Mucosa of descending colon (tissue), 3 donors: Measurements from ENCODE around the gene IQGAP2. TPM values are rescaled to one million over a fixed set of nuclear protein-coding genes. Genes with fewer than 3 reads are reported as not detected.
A peak's percentile ranks its signal among the peaks of the same experiment; 100 is the strongest.
"Not testable (repeated sequence)": the region's sequence is repeated elsewhere in the genome, so short reads cannot be mapped to it uniquely, and the experiment has no call there.

Experiments
- ATAC-seq: fragments of 200-7000 bp; cut with Tn5 transposase; one replicate; pipeline ENCODE4 v1.9.1; 2020; ENCODE audit warnings: mild to moderate bottlenecking, moderate library complexity
- DNase-seq, 3 donors: peaks; one replicate each; pipeline ENCODE4 v3.0.0-alpha.2; 2020
- H3K36me3 ChIP-seq: fragments of 200-600 bp; one replicate; pipeline ENCODE4 v1.8.0; 2021; ENCODE audit warnings: low read depth, mild to moderate bottlenecking
- H3K4me1 ChIP-seq: fragments of 200-600 bp; one replicate; pipeline ENCODE4 v1.8.0; 2021; ENCODE audit warnings: low read depth, mild to moderate bottlenecking
- H3K4me3 ChIP-seq: fragments of 200-600 bp; one replicate; pipeline ENCODE4 v1.8.0; 2021; ENCODE audit warnings: mild to moderate bottlenecking
- H3K9me3 ChIP-seq: fragments of 200-600 bp; one replicate; pipeline ENCODE4 v1.8.0; 2021; ENCODE audit warnings: mild to moderate bottlenecking
- intact Hi-C, 2 donors: fragments of 100-400 bp; cut with DNase I in 1 of 2; cut with micrococcal nuclease in 1 of 2; formaldehyde crosslinking; loops; one replicate each; pipeline versions ENCODE4 v1.11.0 to v1.11.1; 2022; cut with DNase I, micrococcal nuclease
- total RNA-seq, 3 donors: library from RNA; stranded (reverse); fragmentation: NEBNext Ultra II Directional in 2 of 3; extraction: Animal tissue kit (Norgen Biotek cat#: 25700) in 2 of 3; gene quantifications; one replicate each; pipeline versions ENCODE4 v1.2.1 to v1.2.4, GENCODE V29; 2021 to 2023
- TF ChIP-seq, protein P1 (sequence below): fragments of 200-600 bp; IDR thresholded peaks from one replicate; pipeline ENCODE4 v1.8.0; 2022; ENCODE audit warnings: antibody characterized with exemption, mild to moderate bottlenecking
- donor health status: DM: no; HTN: no; CAD: no; lungs with moderate emphysema.
- donor health status: DM: no; HTN: no; CAD: no.
- donor health status: DM: no; HTN: yes; CAD: no.

The IQGAP2 gene
- total RNA-seq, 3 donors from 2014 or later = 59.7 to 159 (median 84.8) TPM

GRCh38 chr5:76545184-76545583, 142.1 kb downstream of the IQGAP2 start:
- intact Hi-C loops = loop anchor here in 1 of 2 donors (10.0 kb wide), 1 partner anchor 140 kb away; the partner anchor contains the start of gene IQGAP2
- no peak for DNase-seq
- TF ChIP-seq, protein P1, sequence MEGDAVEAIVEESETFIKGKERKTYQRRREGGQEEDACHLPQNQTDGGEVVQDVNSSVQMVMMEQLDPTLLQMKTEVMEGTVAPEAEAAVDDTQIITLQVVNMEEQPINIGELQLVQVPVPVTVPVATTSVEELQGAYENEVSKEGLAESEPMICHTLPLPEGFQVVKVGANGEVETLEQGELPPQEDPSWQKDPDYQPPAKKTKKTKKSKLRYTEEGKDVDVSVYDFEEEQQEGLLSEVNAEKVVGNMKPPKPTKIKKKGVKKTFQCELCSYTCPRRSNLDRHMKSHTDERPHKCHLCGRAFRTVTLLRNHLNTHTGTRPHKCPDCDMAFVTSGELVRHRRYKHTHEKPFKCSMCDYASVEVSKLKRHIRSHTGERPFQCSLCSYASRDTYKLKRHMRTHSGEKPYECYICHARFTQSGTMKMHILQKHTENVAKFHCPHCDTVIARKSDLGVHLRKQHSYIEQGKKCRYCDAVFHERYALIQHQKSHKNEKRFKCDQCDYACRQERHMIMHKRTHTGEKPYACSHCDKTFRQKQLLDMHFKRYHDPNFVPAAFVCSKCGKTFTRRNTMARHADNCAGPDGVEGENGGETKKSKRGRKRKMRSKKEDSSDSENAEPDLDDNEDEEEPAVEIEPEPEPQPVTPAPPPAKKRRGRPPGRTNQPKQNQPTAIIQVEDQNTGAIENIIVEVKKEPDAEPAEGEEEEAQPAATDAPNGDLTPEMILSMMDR = no peak
- Histone ChIP-seq H3K4me3 (no peak overlapping the region), H3K36me3 (no peaks in the 10 kb centered on the region), H3K4me1 (peaks cover 45% of the 10 kb centered on the region), H3K9me3 (no peaks in the 10 kb centered on the region)
- ATAC-seq = no peak

DNA sequence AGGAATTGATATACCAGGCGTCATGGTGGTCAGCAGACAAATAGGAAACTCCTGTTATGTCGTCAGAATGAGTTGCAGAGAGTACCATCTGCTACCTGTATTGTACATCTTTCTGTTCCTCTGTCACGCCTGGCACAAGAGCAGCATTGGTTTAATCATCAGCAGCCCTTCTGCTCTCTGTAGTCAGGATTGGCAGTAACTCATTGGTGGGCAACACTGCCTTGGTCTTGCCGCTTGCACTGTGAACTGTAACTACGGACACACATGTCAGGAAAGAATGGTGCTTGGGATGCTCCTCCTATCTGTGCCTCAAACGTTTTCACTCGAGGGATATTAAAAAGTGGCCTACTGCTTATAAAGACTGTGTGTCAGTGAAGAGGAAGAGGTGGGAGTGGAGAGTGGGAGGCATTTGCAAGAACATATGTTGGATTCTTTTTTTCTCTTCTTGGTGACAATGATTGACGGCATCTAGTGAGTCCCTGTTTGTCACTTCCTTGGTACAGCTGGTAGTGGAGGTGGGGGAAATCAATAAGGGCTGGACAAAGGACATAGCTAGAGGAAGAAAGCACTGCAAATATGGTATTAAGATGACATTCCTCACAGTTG, 143.5 kb downstream of the IQGAP2 start:
- Histone ChIP-seq H3K4me3 (no peak overlapping the region), H3K9me3 (no peaks in the 10 kb centered on the region), H3K36me3 (no peaks in the 10 kb centered on the region), H3K4me1 (peaks cover 45% of the 10 kb centered on the region)
- TF ChIP-seq, protein P1 = no peak
- intact Hi-C loops = loop anchor here in 1 of 2 donors (10.0 kb wide), 1 partner anchor 142 kb away; the partner anchor contains the start of gene IQGAP2
- ATAC-seq (no peak), DNase-seq (no peak)

- TF ChIP-seq, protein P1 = no peak
- intact Hi-C loops = loop anchor here in 1 of 2 donors (10.0 kb wide), 1 partner anchor 143 kb away; the partner anchor contains the start of gene IQGAP2
- Histone ChIP-seq H3K4me3 (no peak overlapping the region), H3K9me3 (no peaks in the 10 kb centered on the region), H3K4me1 (peaks cover 45% of the 10 kb centered on the region), H3K36me3 (no peaks in the 10 kb centered on the region)
- DNase-seq = peak in 1 of 3 donors; percentile 40
- peak; percentile 60 for ATAC-seq
Measured at GRCh38 chr5:76547242-76547890, 144.3 kb downstream of the IQGAP2 start.

GRCh38 chr5:76547891-76548524, 144.9 kb downstream of the IQGAP2 start:
- Histone ChIP-seq H3K9me3 (no peaks in the 10 kb centered on the region), H3K4me1 (peaks cover 45% of the 10 kb centered on the region), H3K4me3 (no peak overlapping the region), H3K36me3 (no peaks in the 10 kb centered on the region)
- ATAC-seq (no peak), DNase-seq (no peak)
- intact Hi-C loops = loop anchor here in 1 of 2 donors (10.0 kb wide), 1 partner anchor 143 kb away; the partner anchor contains the start of gene IQGAP2
- TF ChIP-seq, protein P1 = no peak

DNA sequence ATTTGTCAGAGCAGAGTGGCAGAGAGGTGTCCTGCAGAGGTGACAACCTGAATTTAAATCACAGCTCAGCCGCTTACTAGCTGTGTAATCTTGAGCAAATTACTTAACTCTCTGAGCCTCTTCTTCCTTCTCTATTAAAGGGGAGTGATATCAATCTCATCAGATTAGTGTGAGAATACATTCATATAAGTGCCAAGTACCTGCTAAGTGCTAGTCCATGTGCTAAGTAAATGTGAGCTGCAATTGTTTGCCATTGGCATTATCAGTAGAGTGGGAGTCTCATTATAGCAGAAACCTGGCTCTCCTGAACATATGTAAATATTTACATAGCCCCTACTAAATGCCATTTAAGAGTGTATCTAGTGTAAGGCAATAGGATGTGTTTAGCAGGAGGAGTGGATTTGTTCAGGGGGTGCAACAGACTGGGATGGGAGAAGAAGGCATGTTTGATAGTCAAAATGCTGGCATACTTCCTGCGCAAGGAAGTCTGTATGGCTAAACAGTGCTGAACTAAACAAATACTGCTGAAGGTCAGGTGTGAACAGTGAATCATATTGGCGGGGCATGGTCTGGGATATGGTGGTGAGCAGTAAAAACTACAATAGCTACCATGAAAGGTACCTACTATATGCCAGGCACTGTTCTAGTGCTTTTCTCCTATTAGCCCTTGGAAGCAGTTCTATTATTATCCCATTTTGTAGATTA, 145.6 kb downstream of the IQGAP2 start:
- Histone ChIP-seq H3K9me3 (no peaks in the 10 kb centered on the region), H3K36me3 (no peaks in the 10 kb centered on the region), H3K4me3 (no peak overlapping the region), H3K4me1 (peaks cover 45% of the 10 kb centered on the region)
- TF ChIP-seq, protein P1 = no peak
- ATAC-seq (peak; percentile 83), DNase-seq (peak in 1 of 3 donors; percentile 57)
- intact Hi-C loops = loop anchor here in 1 of 2 donors (10.0 kb wide), 1 partner anchor 144 kb away; the partner anchor contains the start of gene IQGAP2

- H3K4me1 ChIP-seq = peaks cover 32% of the 10 kb centered on the region
- H3K36me3 ChIP-seq, intact Hi-C loops, H3K4me3 ChIP-seq, ATAC-seq, DNase-seq, H3K9me3 ChIP-seq: not testable (repeated sequence)
Measured at GRCh38 chr5:76550881-76551280, 147.8 kb downstream of the IQGAP2 start.
